ENCODE results near the gene TMEM43. TPM values are rescaled to one million over a fixed set of nuclear protein-coding genes. Genes with fewer than 3 reads are reported as not detected.

TMEM43 gene
- polyA plus RNA-seq, 1 donor (not counting 4 experiments of a cell fraction or from before 2014, with no cell fraction given): 111 TPM

DNA sequence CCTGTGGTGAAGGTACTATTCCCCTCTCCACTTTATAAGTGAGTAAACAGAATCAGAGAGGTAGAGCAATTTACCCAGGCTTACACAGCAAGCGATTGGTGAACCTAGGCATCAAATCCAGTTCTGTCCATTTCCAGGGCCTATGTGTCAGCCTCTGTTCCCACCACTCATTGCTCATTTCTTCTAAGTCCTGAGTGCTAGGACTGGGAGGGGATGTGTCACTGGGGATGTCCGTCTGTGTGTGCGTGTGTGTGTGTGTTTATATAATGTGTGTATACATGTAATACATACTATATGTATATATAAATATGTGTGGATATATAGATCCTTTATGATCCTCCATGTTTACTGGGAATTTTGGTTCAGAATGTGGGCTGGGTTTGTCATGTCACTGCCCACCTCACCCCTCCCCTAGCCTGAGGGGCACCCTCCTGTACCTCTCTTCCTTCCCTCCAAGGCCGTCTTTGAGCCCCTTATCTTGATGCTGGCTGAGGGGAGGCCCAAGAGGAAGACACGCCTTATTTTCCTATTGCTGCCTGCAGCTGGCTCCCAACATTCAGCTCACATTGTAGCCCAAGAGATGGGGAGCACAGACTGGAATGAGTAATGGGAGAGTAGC lies 2.1 kb downstream of the TMEM43 start:
- Histone ChIP-seq H3K4me1 (ENCODE audit: control insufficient read depth, extremely low read depth, insufficient read depth, low read length) (peaks cover 30% of the 10 kb centered on the region), H3K36me3 (ENCODE audit: control insufficient read depth in 2 of 2, extremely low read depth in 1 of 2, insufficient read depth in 2 of 2, low read length in 2 of 2) (peaks cover 37 to 47% of the 10 kb centered on the region in 2 experiments), H3K4me3 (ENCODE audit: control insufficient read depth in 2 of 3, extremely low read depth in 1 of 3, insufficient read depth in 2 of 3, low read depth in 1 of 3, low read length in 3 of 3) (peak overlapping the region; percentile 83 to 89 (median 86)), H3K27me3 (ENCODE audit: control insufficient read depth, extremely low read depth, insufficient read depth, low read length) (no peaks in the 10 kb centered on the region), H3K79me2 (ENCODE audit: control insufficient read depth, insufficient read depth, low read length) (peaks cover 65% of the 10 kb centered on the region), H2AFZ (ENCODE audit: control insufficient read depth, low read length) (no peak overlapping the region), H3K9me3 (ENCODE audit: control insufficient read depth, low read depth, low read length) (no peaks in the 10 kb centered on the region), H3K9ac (ENCODE audit: control insufficient read depth, extremely low read depth, insufficient read depth, low read length) (peak overlapping the region; percentile 96), H3K27ac (ENCODE audit: control insufficient read depth, insufficient read depth, low read length) (peak overlapping the region; percentile 94), H4K20me1 (ENCODE audit: control insufficient read depth, extremely low read depth, insufficient read depth, low read length) (peaks cover 25% of the 10 kb centered on the region), H3K4me2 (ENCODE audit: control insufficient read depth, extremely low read depth, insufficient read depth, low read depth, low read length) (peak overlapping the region; percentile 98), H3K9me1 (ENCODE audit: control insufficient read depth, extremely low read depth, insufficient read depth, low read length) (no peaks in the 10 kb centered on the region)
- TF ChIP-seq EZH2 (IDR thresholded peaks at IDR 0.05; ENCODE audit: low read length): no peak
- TF ChIP-seq, protein P1, sequence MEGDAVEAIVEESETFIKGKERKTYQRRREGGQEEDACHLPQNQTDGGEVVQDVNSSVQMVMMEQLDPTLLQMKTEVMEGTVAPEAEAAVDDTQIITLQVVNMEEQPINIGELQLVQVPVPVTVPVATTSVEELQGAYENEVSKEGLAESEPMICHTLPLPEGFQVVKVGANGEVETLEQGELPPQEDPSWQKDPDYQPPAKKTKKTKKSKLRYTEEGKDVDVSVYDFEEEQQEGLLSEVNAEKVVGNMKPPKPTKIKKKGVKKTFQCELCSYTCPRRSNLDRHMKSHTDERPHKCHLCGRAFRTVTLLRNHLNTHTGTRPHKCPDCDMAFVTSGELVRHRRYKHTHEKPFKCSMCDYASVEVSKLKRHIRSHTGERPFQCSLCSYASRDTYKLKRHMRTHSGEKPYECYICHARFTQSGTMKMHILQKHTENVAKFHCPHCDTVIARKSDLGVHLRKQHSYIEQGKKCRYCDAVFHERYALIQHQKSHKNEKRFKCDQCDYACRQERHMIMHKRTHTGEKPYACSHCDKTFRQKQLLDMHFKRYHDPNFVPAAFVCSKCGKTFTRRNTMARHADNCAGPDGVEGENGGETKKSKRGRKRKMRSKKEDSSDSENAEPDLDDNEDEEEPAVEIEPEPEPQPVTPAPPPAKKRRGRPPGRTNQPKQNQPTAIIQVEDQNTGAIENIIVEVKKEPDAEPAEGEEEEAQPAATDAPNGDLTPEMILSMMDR (optimal IDR thresholded peaks at IDR 0.05 in 1 of 3, IDR thresholded peaks at IDR 0.05 in 1 of 3, conservative IDR thresholded peaks at IDR 0.05 in 1 of 3; ENCODE audit: extremely low read depth in 1 of 3, insufficient read depth in 2 of 3, low read length in 3 of 3): no peak
- DNase-seq (ENCODE audit: low read depth, low spot score) (no peak), FAIRE-seq (no peak)
- dilution Hi-C loops (cut with MboI; ENCODE audit: extremely low pct_ligation_motif_present, low sequenced_read_pairs): no loop called here

- Histone ChIP-seq H3K27ac (ENCODE audit: control insufficient read depth, insufficient read depth, low read length) (peak overlapping the region; percentile 94), H4K20me1 (ENCODE audit: control insufficient read depth, extremely low read depth, insufficient read depth, low read length) (peaks cover 25% of the 10 kb centered on the region)
Observed at GRCh38 chr3:14127516-14128161, 2.8 kb downstream of the TMEM43 start.

More at GRCh38 chr3:14127516-14128161, 2.8 kb downstream of the TMEM43 start:
- Histone ChIP-seq H3K9me1 (ENCODE audit: control insufficient read depth, extremely low read depth, insufficient read depth, low read length) (no peaks in the 10 kb centered on the region), H3K4me1 (ENCODE audit: control insufficient read depth, extremely low read depth, insufficient read depth, low read length) (peaks cover 30% of the 10 kb centered on the region), H3K9ac (ENCODE audit: control insufficient read depth, extremely low read depth, insufficient read depth, low read length) (no peak overlapping the region), H3K9me3 (ENCODE audit: control insufficient read depth, low read depth, low read length) (no peaks in the 10 kb centered on the region), H3K36me3 (ENCODE audit: control insufficient read depth in 2 of 2, extremely low read depth in 1 of 2, insufficient read depth in 2 of 2, low read length in 2 of 2) (peaks cover 42 to 53% of the 10 kb centered on the region in 2 experiments), H2AFZ (ENCODE audit: control insufficient read depth, low read length) (no peak overlapping the region), H3K4me2 (ENCODE audit: control insufficient read depth, extremely low read depth, insufficient read depth, low read depth, low read length) (peak overlapping the region; percentile 98), H3K4me3 (ENCODE audit: control insufficient read depth in 2 of 3, extremely low read depth in 1 of 3, insufficient read depth in 2 of 3, low read depth in 1 of 3, low read length in 3 of 3) (no peak overlapping the region), H3K27me3 (ENCODE audit: control insufficient read depth, extremely low read depth, insufficient read depth, low read length) (no peaks in the 10 kb centered on the region), H3K79me2 (ENCODE audit: control insufficient read depth, insufficient read depth, low read length) (peaks cover 63% of the 10 kb centered on the region)
- FAIRE-seq (no peak), DNase-seq (ENCODE audit: low read depth, low spot score) (no peak)
- no peak for TF ChIP-seq EZH2 (IDR thresholded peaks at IDR 0.05; ENCODE audit: low read length)
- TF ChIP-seq, protein P1 (optimal IDR thresholded peaks at IDR 0.05 in 1 of 3, IDR thresholded peaks at IDR 0.05 in 1 of 3, conservative IDR thresholded peaks at IDR 0.05 in 1 of 3; ENCODE audit: extremely low read depth in 1 of 3, insufficient read depth in 2 of 3, low read length in 3 of 3): no peak
- dilution Hi-C loops (cut with MboI; ENCODE audit: extremely low pct_ligation_motif_present, low sequenced_read_pairs): no loop called here

Measured in keratinocyte (primary cell).